CD8-positive, alpha-beta memory T cell (primary cell): ENCODE measurements around the gene TCERG1. TPM values are rescaled to one million over a fixed set of nuclear protein-coding genes. Genes with fewer than 3 reads are reported as not detected.

Source experiments
- CTCF ChIA-PET: fragments of 350-600 bp; sonication (Branson Sonifier 250); formaldehyde crosslinking; loops from one replicate; lab custom pipeline; 2021; ENCODE audit warnings: antibody characterized with exemption; lab: Charles Lee
- POLR2A ChIA-PET: fragments of 350-600 bp; sonication (Branson Sonifier 250); formaldehyde crosslinking; loops from one replicate; lab custom pipeline; 2021; ENCODE audit warnings: antibody characterized with exemption; lab: Charles Lee
- DNase-seq, 5 donors: peaks; one replicate each; pipeline versions ENCODE4 v3.0.0 to v3.0.0-alpha.2; 2020 to 2022; ENCODE audit warnings: mixed read lengths in 1 of 5
- H3K27ac ChIP-seq: one replicate; pipeline ENCODE4 v1.7.0; 2013; ENCODE audit warnings: low read depth, mild to moderate bottlenecking, low read length, moderate library complexity
- H3K27me3 ChIP-seq: 2 replicates; pipeline ENCODE4 v1.7.0; 2013; ENCODE audit warnings: low read length, mild to moderate bottlenecking; ENCODE audit not compliant: insufficient read depth, poor library complexity, severe bottlenecking
- H3K36me3 ChIP-seq: 2 replicates; pipeline ENCODE4 v1.7.0; 2013; ENCODE audit warnings: mild to moderate bottlenecking, low read length, moderate library complexity; ENCODE audit not compliant: insufficient read depth
- H3K4me1 ChIP-seq: 2 replicates; pipeline ENCODE4 v1.7.0; 2013; ENCODE audit warnings: mild to moderate bottlenecking, low read length, moderate library complexity; ENCODE audit not compliant: insufficient read depth
- H3K4me3 ChIP-seq: 2 replicates; pipeline ENCODE4 v1.7.0; 2013; ENCODE audit warnings: mild to moderate bottlenecking, low read length
- H3K9me3 ChIP-seq: 2 replicates; pipeline ENCODE4 v1.7.0; 2013; ENCODE audit warnings: mild to moderate bottlenecking, low read length
- H3K27ac Mint-ChIP-seq, 8 donors: one replicate each; pipeline ENCODE4 v1.8.0; 2020 to 2021; ENCODE audit warnings: mixed read lengths in 8 of 8, mild to moderate bottlenecking in 6 of 8, inconsistent platforms in 3 of 8, moderate library complexity in 3 of 8
- H3K27me3 Mint-ChIP-seq, 2 donors: one replicate each; pipeline ENCODE4 v1.8.0; 2020 to 2021; ENCODE audit warnings: mixed read lengths in 2 of 2, mild to moderate bottlenecking in 1 of 2, moderate library complexity in 1 of 2
- H3K36me3 Mint-ChIP-seq, 3 donors: one replicate each; pipeline ENCODE4 v1.8.0; 2020 to 2021; ENCODE audit warnings: mixed read lengths in 3 of 3, inconsistent platforms in 1 of 3, mild to moderate bottlenecking in 1 of 3
- H3K4me1 Mint-ChIP-seq, 3 donors: one replicate each; pipeline ENCODE4 v1.8.0; 2020 to 2021; ENCODE audit warnings: mixed read lengths in 3 of 3, inconsistent platforms in 1 of 3, mild to moderate bottlenecking in 1 of 3
- H3K4me3 Mint-ChIP-seq, 7 donors: one replicate each; pipeline ENCODE4 v1.8.0; 2020 to 2021; ENCODE audit warnings: mixed read lengths in 7 of 7, mild to moderate bottlenecking in 6 of 7, moderate library complexity in 4 of 7, inconsistent platforms in 2 of 7
- H3K9me3 Mint-ChIP-seq, 5 donors: one replicate each; pipeline ENCODE4 v1.8.0; 2020 to 2022; ENCODE audit warnings: mixed read lengths in 5 of 5, mild to moderate bottlenecking in 3 of 5, moderate library complexity in 2 of 5, inconsistent platforms in 1 of 5
- polyA plus RNA-seq: library from polyadenylated mRNA; unstranded; fragments of 300-500 nt; fragmentation: Illumina TruSeq; gene quantifications from one replicate; pipeline ENCODE4 v1.2.3, GENCODE V29; 2021
- total RNA-seq, 2 experiments: library from RNA; stranded (reverse); gene quantifications; one replicate each; pipeline ENCODE4 v1.2.3, GENCODE V29; 2021

TCERG1 gene
- total and polyA plus RNA-seq, 3 experiments from 2014 or later = 37.8 to 110 (median 99.4) TPM

GRCh38 chr5:146463446-146463845 is 16.3 kb downstream of the TCERG1 start:
- Mint-ChIP-seq H3K27me3 (no peaks in the 10 kb centered on the region), H3K4me3 (no peak overlapping the region), H3K4me1 (peaks cover 26 to 55% (median 42%) of the 10 kb centered on the region in 3 donors), H3K9me3 (no peaks in the 10 kb centered on the region), H3K36me3 (peaks cover 24 to 78% (median 26%) of the 10 kb centered on the region in 3 donors), H3K27ac (peak overlapping the region in 3 of 8 donors; percentile 14 to 87 (median 46))
- H3K9me3 ChIP-seq = no peaks in the 10 kb centered on the region
- H3K36me3 ChIP-seq = peaks cover 34% of the 10 kb centered on the region
- POLR2A ChIA-PET = no interaction called here
- CTCF ChIA-PET = no interaction called here
- H3K4me1 ChIP-seq = no peaks in the 10 kb centered on the region
- H3K4me3 ChIP-seq = no peak overlapping the region
- H3K27me3 ChIP-seq = no peaks in the 10 kb centered on the region
- no peak for DNase-seq
- H3K27ac ChIP-seq = no peak overlapping the region

- no peak for DNase-seq
- Mint-ChIP-seq H3K36me3 (peaks cover 22 to 71% (median 29%) of the 10 kb centered on the region in 3 donors), H3K4me3 (no peak overlapping the region), H3K27ac (peak overlapping the region in 4 of 8 donors; percentile 3 to 57 (median 39)), H3K4me1 (peaks cover 18 to 39% (median 30%) of the 10 kb centered on the region in 3 donors), H3K27me3 (no peaks in the 10 kb centered on the region), H3K9me3 (no peaks in the 10 kb centered on the region)
- POLR2A ChIA-PET = no interaction called here
- Histone ChIP-seq H3K4me3 (no peak overlapping the region), H3K27me3 (no peaks in the 10 kb centered on the region), H3K36me3 (peaks cover 40% of the 10 kb centered on the region), H3K4me1 (no peaks in the 10 kb centered on the region), H3K27ac (no peak overlapping the region), H3K9me3 (no peaks in the 10 kb centered on the region)
- CTCF ChIA-PET = interaction anchor here (0.7 kb wide), 1 partner anchor 18 kb away, joined by 3 read pairs; no protein-coding TSS in a partner anchor
Observed at GRCh38 chr5:146466521-146467349, 19.6 kb downstream of the TCERG1 start.

DNA sequence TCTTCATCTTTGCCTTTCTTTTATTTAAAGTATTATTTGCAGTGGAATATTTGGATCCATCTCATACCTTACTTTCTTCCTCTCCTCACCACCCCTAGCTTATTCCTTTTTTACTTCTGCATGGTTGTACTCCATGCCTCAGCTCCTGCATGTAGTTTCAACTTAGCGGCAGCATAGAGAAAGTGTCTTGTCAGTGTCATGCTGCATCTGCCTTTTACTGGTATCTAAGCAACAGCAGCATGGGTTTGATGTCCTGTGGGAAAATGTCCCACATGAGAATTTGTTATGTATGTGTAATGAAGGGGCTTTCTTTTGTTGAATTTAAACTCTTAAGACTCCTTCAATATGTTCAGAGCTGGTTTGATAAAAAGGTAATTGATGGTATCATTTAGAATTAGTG is 20.6 kb downstream of the TCERG1 start:
- peak overlapping the region in 4 of 8 donors; percentile 32 to 79 (median 61) for H3K27ac Mint-ChIP-seq
- H3K4me1 ChIP-seq = no peaks in the 10 kb centered on the region
- H3K27me3 ChIP-seq = no peaks in the 10 kb centered on the region
- ChIA-PET POLR2A (no interaction called here), CTCF (interaction anchor here (0.7 to 1.4 kb wide), 2 partner anchors 9 to 17 kb away, joined by 3 to 4 read pairs; no protein-coding TSS in a partner anchor)
- no peaks in the 10 kb centered on the region for H3K27me3 Mint-ChIP-seq
- no peaks in the 10 kb centered on the region for H3K9me3 ChIP-seq
- H3K36me3 ChIP-seq = peaks cover 42% of the 10 kb centered on the region
- no peaks in the 10 kb centered on the region for H3K9me3 Mint-ChIP-seq
- no peak overlapping the region for H3K4me3 ChIP-seq
- DNase-seq = no peak
- peaks cover 22 to 74% (median 36%) of the 10 kb centered on the region in 3 donors for H3K36me3 Mint-ChIP-seq
- H3K4me1 Mint-ChIP-seq = peaks cover 18 to 35% (median 27%) of the 10 kb centered on the region in 3 donors
- no peak overlapping the region for H3K4me3 Mint-ChIP-seq
- no peak overlapping the region for H3K27ac ChIP-seq

- DNase-seq = no peak
- Mint-ChIP-seq H3K27me3 (no peaks in the 10 kb centered on the region), H3K4me1 (peaks cover 0 to 4% (median 2%) of the 10 kb centered on the region in 3 donors), H3K36me3 (peaks cover 8 to 72% (median 35%) of the 10 kb centered on the region in 3 donors), H3K4me3 (no peak overlapping the region), H3K27ac (peak overlapping the region in 1 of 8 donors; percentile 56), H3K9me3 (no peaks in the 10 kb centered on the region)
- no peak overlapping the region for H3K4me3 ChIP-seq
- no peaks in the 10 kb centered on the region for H3K27me3 ChIP-seq
- CTCF ChIA-PET = no interaction called here
- peaks cover 40% of the 10 kb centered on the region for H3K36me3 ChIP-seq
- H3K4me1 ChIP-seq = no peaks in the 10 kb centered on the region
- POLR2A ChIA-PET = no interaction called here
- no peaks in the 10 kb centered on the region for H3K9me3 ChIP-seq
- no peak overlapping the region for H3K27ac ChIP-seq
Observed at GRCh38 chr5:146474065-146474464, 26.9 kb downstream of the TCERG1 start.

GRCh38 chr5:146475190-146475780 is 28.2 kb downstream of the TCERG1 start:
- no peaks in the 10 kb centered on the region for H3K9me3 Mint-ChIP-seq
- CTCF ChIA-PET = no interaction called here
- Histone ChIP-seq H3K4me1 (no peaks in the 10 kb centered on the region), H3K4me3 (no peak overlapping the region), H3K27ac (no peak overlapping the region), H3K36me3 (peaks cover 36% of the 10 kb centered on the region), H3K27me3 (no peaks in the 10 kb centered on the region), H3K9me3 (no peaks in the 10 kb centered on the region)
- peaks cover 11 to 72% (median 34%) of the 10 kb centered on the region in 3 donors for H3K36me3 Mint-ChIP-seq
- no peak for DNase-seq
- H3K27me3 Mint-ChIP-seq = no peaks in the 10 kb centered on the region
- no peak overlapping the region for H3K27ac Mint-ChIP-seq
- H3K4me1 Mint-ChIP-seq = peaks cover 0 to 4% (median 2%) of the 10 kb centered on the region in 3 donors
- H3K4me3 Mint-ChIP-seq = no peak overlapping the region
- POLR2A ChIA-PET = no interaction called here

GRCh38 chr5:146475906-146476305 is 28.8 kb downstream of the TCERG1 start:
- no peaks in the 10 kb centered on the region for H3K9me3 Mint-ChIP-seq
- H3K27me3 Mint-ChIP-seq = no peaks in the 10 kb centered on the region
- ChIA-PET CTCF (no interaction called here), POLR2A (no interaction called here)
- no peak overlapping the region for H3K4me3 ChIP-seq
- no peak overlapping the region for H3K4me3 Mint-ChIP-seq
- peaks cover 11 to 68% (median 32%) of the 10 kb centered on the region in 3 donors for H3K36me3 Mint-ChIP-seq
- peaks cover 0 to 4% (median 2%) of the 10 kb centered on the region in 3 donors for H3K4me1 Mint-ChIP-seq
- H3K36me3 ChIP-seq = peaks cover 33% of the 10 kb centered on the region
- no peaks in the 10 kb centered on the region for H3K4me1 ChIP-seq
- H3K27ac Mint-ChIP-seq = no peak overlapping the region
- no peaks in the 10 kb centered on the region for H3K27me3 ChIP-seq
- H3K9me3 ChIP-seq = no peaks in the 10 kb centered on the region
- DNase-seq = no peak
- no peak overlapping the region for H3K27ac ChIP-seq

DNA sequence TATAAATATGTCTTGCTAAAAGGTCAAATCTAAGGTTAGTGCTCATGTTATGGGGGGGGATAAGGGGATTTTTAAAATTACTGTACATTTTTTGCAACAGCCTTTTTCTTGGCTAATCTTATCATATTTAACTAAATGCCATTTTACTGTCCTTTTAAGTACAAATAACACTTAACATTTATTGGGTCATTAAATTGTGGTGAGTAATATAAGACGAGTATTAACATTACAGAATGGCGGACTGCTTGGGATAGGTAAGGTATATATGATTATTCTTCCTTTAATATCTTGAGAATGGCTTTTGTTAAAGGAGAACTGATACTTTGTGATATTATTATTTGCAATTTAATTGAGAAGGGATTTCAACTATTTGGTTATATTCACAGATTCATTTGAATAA is 35.6 kb downstream of the TCERG1 start:
- H3K4me3 ChIP-seq = no peak overlapping the region
- H3K27me3 ChIP-seq = no peaks in the 10 kb centered on the region
- peaks cover 15 to 74% (median 34%) of the 10 kb centered on the region in 3 donors for H3K36me3 Mint-ChIP-seq
- DNase-seq = no peak
- no peaks in the 10 kb centered on the region for H3K9me3 ChIP-seq
- no peaks in the 10 kb centered on the region for H3K4me1 ChIP-seq
- ChIA-PET POLR2A (no interaction called here), CTCF (no interaction called here)
- no peaks in the 10 kb centered on the region for H3K27me3 Mint-ChIP-seq
- no peaks in the 10 kb centered on the region for H3K9me3 Mint-ChIP-seq
- H3K27ac Mint-ChIP-seq = peak overlapping the region in 1 of 8 donors; percentile 21
- H3K27ac ChIP-seq = no peak overlapping the region
- no peaks in the 10 kb centered on the region for H3K4me1 Mint-ChIP-seq
- H3K36me3 ChIP-seq = peaks cover 36% of the 10 kb centered on the region
- H3K4me3 Mint-ChIP-seq = no peak overlapping the region
